Activated CD4-positive, alpha-beta T cell treated with anti-CD3 and anti-CD28 coated beads, Interleukin-2, amount 50 U/mL, for 48 hours (primary cell): ENCODE data around the gene PIK3IP1.
A peak's percentile ranks its signal among the peaks of the same experiment; 100 is the strongest.
"Not testable (repeated sequence)": the region's sequence is repeated elsewhere in the genome, so short reads cannot be mapped to it uniquely, and the experiment has no call there.

Experiments
- DNase-seq, 2 experiments: peaks; one replicate each; pipeline ENCODE4 v3.0.0-alpha.2; 2020

Gene PIK3IP1

DNA sequence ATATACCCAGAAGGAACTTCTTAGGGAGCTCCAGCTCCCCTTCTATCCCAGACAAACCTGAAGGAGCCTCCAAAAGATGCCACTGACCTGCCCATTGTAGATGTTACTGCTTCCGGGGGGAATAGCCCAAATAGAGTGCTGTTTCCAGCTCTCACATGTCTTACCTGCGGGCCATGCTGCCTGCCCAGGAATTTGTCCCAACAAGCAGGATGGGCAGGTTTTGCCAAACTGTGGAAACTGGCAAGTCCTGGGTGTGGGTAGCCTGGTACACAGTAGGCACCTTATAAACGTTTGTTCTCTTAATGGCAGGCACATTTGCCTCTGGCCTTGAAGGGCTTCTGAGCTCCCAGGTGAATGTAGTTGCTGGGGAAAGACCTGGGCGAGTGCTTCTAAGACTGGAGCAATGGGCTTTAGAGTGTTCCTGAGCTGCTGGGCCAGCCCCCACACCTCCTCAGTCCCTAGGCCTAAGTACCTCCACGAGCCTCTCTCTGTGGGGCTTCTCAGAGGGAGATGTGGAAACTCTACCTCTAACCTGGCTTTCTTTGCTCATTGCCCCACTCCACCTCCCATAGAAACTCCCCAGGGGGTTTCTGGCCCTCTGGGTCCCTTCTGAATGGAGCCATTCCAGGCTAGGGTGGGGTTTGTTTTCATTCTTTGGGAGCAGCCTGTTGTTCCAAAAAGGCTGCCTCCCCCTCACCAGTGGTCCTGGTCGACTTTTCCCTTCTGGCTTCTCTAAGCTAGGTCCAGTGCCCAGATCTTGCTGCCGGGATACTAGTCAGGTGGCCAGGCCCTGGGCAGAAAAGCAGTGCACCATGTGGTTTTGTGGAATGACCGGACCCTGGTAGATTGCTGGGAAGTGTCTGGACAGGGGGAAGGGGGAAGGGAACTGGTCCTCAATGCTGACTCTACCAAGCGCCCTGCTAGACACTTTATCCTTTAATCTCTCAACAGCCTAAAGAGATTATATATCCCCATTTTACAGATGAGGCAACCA is 43.0 kb downstream of the PIK3IP1 start:
- DNase-seq: no peak

DNA sequence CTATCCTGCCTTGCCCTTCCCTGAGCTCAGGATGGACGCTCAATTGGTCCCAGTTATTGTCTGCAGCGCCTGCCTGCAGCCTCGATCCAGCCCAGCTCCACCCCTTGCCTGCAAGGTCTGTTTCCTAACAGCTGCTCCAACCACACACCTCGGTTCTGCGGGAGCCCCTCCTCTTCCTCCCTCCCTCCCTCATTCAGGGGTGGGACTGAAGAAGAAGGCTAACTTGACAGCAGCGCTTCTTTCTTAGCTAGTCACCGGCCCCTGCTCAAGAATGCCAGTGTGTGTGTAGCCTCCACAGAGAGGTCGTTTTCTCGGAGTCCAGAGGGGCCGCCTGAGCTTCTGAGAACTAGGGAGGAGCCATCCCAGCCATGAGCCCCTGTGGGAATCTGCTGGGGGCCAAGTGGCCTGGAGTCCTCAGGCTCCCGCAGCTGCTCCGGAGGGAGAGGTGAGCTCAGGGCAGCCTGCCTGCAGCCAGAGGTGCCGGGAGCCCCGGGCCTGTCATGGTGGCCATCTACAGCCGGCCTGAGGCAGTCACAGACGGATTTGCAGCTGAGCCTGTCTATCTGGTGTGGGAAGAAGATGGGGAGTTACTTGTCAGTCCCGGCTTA is 44.0 kb downstream of the PIK3IP1 start:
- DNase-seq: peak; percentile 45 to 57

DNA sequence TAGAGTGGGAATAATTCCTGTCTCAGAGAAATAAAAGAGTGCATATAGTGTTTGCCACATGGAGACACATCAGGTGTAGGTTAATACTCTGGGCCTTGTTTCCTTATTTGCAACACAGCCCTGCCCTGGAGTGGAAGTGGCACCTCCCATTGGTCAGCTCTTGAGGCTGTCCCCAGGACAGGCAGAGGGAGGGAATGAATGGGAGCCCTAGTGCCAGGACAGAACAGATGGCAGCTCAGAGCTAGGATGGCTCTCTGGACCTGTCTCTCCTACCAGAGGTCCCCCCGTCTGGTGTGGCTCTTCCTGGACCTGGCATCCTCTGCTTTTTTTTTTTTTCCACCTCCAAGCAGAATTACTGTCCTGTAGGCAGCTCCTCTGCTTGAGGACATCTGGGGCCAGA is 44.6 kb downstream of the PIK3IP1 start:
- no peak for DNase-seq

DNA sequence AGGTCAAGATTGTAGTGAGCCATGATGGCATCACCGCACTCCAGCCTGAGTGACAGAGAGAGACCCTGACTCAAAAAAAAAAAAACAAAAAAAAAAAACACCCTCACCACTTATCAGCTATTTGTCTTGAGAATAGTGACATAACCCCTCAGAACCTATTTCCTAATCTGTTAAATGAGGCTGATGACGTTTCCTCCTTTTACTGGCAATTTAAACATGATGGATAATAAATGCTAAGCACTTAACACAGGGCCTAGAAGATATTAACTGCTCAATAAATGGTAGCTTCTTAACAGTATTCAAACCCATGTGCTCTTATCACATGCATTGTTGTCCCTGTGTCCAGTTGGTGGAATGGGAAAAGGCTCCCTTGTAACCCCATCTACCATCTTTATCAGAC is 45.6 kb downstream of the PIK3IP1 start:
- DNase-seq: no peak

DNA sequence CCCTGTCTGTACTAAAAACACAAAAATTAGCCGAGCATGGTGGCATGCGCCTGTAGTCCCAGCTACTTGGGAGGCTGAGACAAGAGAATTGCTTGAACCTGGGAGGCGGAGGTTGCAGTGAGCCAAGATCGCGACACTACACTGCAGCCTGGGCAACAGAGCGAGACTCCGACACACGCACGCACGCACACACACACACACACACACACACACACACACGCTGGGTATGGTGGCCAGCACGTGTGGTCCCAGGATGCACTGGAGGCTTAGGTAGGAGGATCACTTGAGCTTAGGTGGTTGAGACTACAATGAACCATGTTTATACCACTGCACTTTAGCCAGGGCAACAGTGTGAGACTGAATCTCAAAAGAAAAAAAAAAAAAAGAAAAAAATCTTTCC is 46.3 kb downstream of the PIK3IP1 start:
- DNase-seq: not testable (repeated sequence)

DNA sequence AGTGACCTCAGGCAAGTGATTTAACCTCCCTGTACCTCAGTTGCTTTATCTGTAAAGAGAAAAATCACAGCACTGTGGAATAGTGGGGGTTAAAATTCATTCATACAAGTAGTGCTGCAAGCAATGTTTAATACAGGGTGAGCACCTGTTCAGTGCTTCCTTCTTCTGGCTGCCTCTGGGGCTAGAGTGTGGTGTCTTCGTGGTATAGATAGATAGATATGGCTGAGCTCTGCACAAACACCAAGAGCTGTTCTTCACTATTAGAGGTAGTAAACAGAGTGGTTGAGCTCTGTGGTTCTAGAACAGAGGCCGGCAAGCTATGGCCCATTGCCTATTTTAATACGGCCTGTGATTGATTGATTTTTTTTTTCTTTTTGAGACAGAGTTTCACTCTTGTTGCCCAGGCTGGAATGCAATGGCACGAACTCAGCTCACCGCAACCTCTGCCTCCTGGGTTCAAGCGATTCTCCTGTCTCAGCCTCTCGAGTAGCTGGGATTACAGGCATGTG is 47.3 kb downstream of the PIK3IP1 start:
- no peak for DNase-seq

DNA sequence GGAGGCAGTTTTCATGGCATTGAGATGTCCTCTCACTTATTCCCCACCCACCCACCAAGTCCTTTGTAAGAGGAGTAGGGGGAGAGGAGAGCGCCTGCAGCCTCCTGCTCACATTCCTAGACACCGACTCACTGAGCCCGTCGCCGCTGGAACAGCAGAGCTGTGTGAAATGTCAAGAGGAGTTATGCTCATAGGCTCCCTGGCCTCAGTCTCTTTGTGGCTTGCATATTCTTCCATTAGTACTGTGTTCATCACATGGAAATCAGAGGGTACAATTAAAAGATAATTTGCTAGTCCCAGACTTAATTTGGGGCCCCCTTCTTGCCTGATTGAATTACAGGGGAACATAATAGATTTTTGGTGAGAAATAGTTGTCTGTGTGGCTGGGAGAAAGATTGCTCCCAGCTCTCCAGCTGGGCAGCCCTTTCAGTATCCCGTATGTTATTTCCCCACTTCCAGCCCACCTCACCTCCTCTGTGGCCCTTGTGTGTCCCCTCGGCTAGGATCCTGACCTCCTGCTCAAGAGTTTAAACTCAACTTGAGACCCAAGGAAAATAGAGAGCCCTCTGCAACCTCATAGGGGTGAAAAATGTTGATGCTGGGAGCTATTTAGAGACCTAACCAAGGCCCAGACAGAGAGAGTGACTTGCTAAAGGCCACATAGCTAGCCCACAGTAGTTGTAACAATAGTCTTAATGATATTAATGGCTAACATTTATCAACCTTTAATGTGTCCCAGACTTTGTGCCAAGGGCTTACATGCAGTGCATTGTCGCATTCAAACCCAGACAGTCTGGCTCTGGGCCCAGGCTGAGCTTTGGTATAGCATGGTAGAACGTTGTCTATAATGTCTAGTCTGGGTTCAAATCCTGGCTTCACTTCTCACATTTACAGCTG is 48.0 kb downstream of the PIK3IP1 start:
- no peak for DNase-seq

DNA sequence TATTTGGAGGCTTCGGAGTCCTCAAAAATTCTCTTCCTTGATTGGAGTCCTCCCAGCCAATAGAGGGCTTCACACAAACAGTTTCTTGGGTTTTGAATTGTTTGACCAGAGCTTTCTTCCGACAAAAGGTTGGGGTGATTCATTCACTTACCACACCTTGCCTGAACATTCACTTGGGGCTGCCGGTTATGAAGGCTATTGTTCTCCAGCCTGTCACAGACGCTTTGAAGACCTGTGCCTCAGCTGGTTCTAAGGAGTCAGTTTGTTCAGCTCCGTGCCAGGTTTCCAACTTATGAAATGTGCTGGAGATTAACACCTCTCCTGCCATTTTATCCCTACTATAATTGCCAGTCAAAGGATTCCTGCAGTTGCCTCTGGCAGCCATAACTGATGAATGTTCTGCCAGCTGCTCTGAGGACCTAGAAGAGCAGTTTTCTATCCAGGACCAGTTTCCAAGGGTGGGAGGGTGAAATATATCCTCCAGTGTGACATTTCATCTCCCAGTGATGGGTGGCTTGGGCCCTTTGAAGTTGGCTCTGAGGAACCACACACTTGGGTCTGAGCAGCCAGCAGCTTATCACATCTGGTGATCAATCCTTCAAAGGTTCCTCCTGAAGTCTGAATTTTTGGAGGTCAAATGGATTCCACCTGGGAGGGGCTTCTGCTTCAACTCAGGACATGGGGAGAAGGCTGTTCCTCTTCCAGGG is 48.8 kb downstream of the PIK3IP1 start:
- no peak for DNase-seq

DNA sequence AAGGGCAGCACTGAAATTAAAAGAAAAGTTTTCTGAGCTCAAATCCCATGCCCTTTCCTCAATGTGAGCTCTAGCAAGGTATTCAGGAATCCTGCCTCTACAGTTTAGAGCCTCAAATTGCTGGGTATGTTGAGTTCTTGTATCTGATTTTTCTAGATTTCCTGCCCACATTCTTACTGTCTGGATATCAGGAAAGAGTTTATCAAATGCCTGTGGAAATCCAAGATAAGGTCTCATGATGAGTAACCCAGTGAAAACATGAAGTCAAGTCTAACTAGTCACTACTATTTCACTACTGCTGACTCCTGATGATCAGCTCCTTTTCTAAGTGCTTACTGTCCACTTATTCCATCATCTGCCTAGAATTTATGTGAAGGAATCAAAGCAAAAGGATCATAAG is 50.4 kb downstream of the PIK3IP1 start:
- DNase-seq: no peak

DNA sequence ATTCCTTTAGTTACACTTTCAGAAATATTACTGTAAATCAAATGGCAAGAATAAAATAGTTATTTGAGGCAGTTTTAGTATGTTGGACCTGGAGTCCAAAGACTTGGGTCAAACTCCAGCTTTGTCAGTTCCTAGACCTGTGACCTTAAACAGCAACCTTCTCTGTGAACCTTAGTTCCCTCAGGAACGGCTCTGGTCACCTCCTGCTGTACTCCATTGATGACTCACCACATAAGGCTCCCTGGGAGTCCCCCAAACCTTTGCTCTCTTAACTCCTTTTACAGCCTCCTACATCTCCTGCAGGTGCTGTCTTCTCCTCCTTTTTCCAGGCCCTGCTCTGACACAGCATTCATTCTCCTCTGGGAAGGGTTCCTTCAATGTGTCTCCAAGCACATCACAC is 51.1 kb downstream of the PIK3IP1 start:
- no peak for DNase-seq

DNA sequence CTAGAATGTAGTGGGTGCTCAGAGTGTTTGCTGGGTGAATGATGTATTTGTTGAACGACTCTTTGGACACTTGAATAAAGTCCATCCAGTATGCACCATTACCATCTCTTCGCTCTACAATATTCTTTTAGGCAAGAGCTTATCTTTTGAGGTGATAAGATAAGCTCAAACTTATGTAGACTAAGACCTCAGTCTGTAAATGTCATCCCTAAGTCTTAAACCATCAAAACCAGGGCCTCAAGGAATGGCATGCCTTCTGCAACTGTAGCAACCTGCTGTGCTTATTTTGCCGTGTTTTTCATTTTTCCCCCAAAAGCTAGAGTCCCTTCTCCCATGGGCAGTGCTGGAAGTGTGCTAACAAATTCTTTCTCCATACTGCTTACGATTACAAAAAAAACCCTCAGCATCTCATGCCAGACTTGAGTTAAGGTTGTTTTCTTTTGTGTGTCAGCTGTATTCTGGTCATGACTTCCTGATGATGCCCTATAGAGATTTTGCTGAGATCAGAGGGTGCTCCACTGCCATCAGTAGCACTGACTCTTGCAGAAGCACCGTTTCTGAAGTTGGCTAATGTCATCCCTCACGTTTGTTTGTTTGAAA is 52.4 kb downstream of the PIK3IP1 start:
- DNase-seq: no peak

DNA sequence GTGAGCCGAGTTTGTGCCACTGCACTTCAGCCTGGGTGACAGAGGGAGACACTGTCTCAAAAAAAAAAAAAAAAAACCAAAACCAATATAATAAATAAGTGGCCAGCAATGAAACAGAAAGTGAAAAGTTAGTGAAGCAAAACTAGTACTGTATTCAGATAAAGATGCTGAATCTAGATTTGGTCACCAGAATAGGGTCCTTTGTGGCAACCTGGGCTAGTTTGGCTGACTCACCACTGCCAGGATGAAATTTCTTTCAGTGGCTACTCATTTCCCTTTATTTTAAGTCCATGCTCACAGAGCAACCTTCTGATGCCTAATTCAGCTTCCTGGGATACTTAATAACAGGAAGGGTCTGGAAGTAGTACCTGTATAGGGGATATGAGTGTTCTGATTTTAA is 54.2 kb downstream of the PIK3IP1 start:
- no peak for DNase-seq

DNA sequence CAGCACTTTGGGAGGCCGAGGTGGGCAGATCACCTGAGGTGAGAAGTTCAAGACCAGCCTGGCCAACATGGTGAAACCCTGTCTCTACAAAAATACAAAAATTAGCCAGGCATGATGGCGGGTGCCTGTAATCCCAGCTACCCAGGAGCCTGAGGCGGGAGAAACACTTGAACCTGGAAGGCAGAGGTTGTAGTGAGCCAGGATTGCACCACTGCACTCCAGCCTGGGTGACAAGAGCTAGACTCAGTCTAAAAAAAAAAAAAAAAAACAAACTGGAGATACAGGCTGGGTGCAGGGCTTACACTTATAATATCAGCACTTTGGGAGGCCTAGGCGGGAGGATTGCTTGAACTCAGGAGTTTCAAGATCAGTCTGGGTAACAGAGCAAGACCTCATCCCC is 56.2 kb downstream of the PIK3IP1 start:
- not testable (repeated sequence) for DNase-seq

DNA sequence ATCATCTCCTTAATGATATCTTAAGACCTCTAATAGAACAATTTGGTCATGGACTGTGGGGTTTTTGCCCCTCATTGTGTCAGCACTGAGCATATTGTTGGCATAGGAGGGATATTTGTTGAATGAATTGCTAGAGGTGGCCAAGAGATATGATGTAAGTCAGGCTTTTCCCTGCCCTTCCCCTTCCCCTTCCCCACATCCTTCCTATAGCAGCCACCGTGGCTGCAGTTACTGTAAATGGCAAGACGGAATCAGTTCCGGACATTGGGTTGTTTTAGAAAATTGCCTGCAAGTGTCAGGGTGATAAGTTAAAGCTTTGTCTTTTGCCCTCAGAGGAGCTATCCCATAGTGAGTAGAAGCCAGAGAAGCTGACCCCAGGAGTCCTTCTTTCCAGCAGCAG is 57.2 kb downstream of the PIK3IP1 start:
- DNase-seq: no peak

DNA sequence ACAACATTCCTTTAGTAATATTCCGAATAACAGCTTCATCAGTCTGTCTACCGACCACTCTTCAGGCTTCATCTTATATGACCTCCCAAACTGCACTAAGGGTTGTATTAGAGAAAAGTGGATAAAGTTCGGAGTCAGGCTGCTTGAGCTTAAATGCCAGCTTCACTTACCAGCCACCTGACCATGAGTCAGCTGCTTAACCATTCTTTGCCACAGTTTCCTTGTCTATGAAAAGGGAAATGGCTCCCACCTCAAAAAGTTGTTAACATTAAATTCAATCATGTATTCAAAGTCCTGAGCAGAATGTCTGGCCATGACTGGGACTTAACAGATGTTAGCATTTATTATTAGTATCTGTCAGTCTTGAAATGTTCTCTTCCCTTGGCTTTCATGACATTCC is 59.3 kb downstream of the PIK3IP1 start:
- no peak for DNase-seq
